Measurements from ENCODE around the gene CACNA1C. TPM values are rescaled to one million over a fixed set of nuclear protein-coding genes. Genes with fewer than 3 reads are reported as not detected.

The CACNA1C gene
- total and polyA plus RNA-seq, 2 of the 4 experiments (the other 2 are of a cell fraction), result 1.6 to 2.6 TPM

DNA sequence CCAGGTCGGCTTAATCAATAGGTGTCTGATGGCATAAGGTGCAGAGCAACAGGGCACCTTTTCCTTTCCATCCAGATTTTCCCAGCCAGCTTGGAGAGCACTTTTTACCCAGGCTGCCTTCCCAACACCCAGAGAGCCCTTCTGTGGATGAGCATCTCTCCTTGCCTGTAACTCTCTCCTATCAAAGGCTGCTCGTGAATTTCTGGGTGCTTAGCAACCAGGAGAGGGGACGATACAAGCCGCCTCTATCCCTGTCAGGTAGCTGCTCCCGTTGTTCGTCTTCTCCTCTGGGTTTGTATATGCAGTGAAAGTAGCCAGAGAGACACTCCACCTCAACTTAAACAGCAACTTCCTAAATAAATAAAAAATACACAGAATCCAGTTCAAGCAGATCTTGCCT, 124.2 kb downstream of the CACNA1C start:
- ATAC-seq (ENCODE audit: low read depth), result no peak
- Histone ChIP-seq H3K9ac (ENCODE audit: low read depth, low read length) (no peak overlapping the region), H3K9me1 (ENCODE audit: insufficient read depth, low read length) (peaks cover 19% of the 10 kb centered on the region), H2BK20ac (ENCODE audit: low read depth, low read length) (0 out of 2 replicates have a peak overlapping the region, but pooled peaks have one; percentile 12), H4K8ac (ENCODE audit: low read depth in 2 of 2, low read length in 2 of 2) (no peak overlapping the region), H3K27ac (ENCODE audit: insufficient read depth, low read length) (no peak overlapping the region), H2AK9ac (replicated peaks; ENCODE audit: low read depth, low read length, poor library complexity) (no peak overlapping the region), H3K56ac (ENCODE audit: extremely low read depth, insufficient read depth, low read length) (no peak overlapping the region), H4K20me1 (ENCODE audit: insufficient read depth, low read length) (no peaks in the 10 kb centered on the region), H3K23ac (ENCODE audit: low read depth, low read length) (no peak overlapping the region), H4K5ac (ENCODE audit: low read depth, low read length) (no peak overlapping the region), H3K4me3 (ENCODE audit: insufficient read depth, low read depth, low read length) (no peak overlapping the region), H3K4me1 (ENCODE audit: control insufficient read depth, insufficient read depth, low read length) (peaks cover 14% of the 10 kb centered on the region), H2BK15ac (ENCODE audit: low read depth, low read length) (no peak overlapping the region), H3K79me1 (ENCODE audit: low read depth in 1 of 2, low read length in 2 of 2) (peaks cover 0 to 12% of the 10 kb centered on the region in 2 experiments; a peak in 2 of 4 replicates), H4K91ac (ENCODE audit: insufficient read depth, low read depth, low read length) (no peak overlapping the region), H3K27me3 (ENCODE audit: control insufficient read depth, insufficient read depth, low read length) (no peaks in the 10 kb centered on the region), H2BK120ac (ENCODE audit: low read depth, low read length) (no peak overlapping the region), H3K18ac (ENCODE audit: low read depth, low read length) (no peak overlapping the region), H3K14ac (replicated peaks; ENCODE audit: low read depth, low read length) (no peak overlapping the region), H3K36me3 (ENCODE audit: control insufficient read depth, insufficient read depth, low read length) (no peaks in the 10 kb centered on the region), H2BK5ac (ENCODE audit: low read depth, low read length, poor library complexity, severe bottlenecking) (no peak overlapping the region), H3K4me2 (ENCODE audit: low read depth, low read length) (no peak overlapping the region), H3K4ac (ENCODE audit: low read depth, low read length) (peak overlapping the region; percentile 29; the same call in 1 of the 2 replicates), H3K9me3 (ENCODE audit: control insufficient read depth, insufficient read depth, low read length) (no peaks in the 10 kb centered on the region), H2AK5ac (ENCODE audit: low read depth, low read length) (no peak overlapping the region; the same call in 1 of the 2 replicates), H2AFZ (replicated peaks; ENCODE audit: low read length, poor library complexity) (no peak overlapping the region)
- TF ChIP-seq FOS (IDR thresholded peaks at IDR 0.05; ENCODE audit: low read depth, low read length), result no peak
- no peak for TF ChIP-seq CHD1 (IDR thresholded peaks at IDR 0.05; ENCODE audit: low read depth, low read length)
- TF ChIP-seq, protein P1, sequence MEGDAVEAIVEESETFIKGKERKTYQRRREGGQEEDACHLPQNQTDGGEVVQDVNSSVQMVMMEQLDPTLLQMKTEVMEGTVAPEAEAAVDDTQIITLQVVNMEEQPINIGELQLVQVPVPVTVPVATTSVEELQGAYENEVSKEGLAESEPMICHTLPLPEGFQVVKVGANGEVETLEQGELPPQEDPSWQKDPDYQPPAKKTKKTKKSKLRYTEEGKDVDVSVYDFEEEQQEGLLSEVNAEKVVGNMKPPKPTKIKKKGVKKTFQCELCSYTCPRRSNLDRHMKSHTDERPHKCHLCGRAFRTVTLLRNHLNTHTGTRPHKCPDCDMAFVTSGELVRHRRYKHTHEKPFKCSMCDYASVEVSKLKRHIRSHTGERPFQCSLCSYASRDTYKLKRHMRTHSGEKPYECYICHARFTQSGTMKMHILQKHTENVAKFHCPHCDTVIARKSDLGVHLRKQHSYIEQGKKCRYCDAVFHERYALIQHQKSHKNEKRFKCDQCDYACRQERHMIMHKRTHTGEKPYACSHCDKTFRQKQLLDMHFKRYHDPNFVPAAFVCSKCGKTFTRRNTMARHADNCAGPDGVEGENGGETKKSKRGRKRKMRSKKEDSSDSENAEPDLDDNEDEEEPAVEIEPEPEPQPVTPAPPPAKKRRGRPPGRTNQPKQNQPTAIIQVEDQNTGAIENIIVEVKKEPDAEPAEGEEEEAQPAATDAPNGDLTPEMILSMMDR (conservative IDR thresholded peaks at IDR 0.05; ENCODE audit: low read depth, low read length), result no peak
- TF ChIP-seq RFX5 (IDR thresholded peaks at IDR 0.05; ENCODE audit: low read depth, low read length), result no peak
- no peak for TF ChIP-seq RCOR1 (IDR thresholded peaks at IDR 0.05; ENCODE audit: insufficient replicate concordance, low read length)
- no peak for TF ChIP-seq BHLHE40 (IDR thresholded peaks at IDR 0.05; ENCODE audit: low read depth, low read length)
- POLR2A ChIA-PET (ENCODE audit: unreplicated experiment), result no interaction called here
- no CpG with 5 or more reads among the region's 6 CpGs for WGBS, 2 experiments (ENCODE audit: extremely low coverage in 2 of 2, insufficient read length in 1 of 2)
- in situ Hi-C loops (cut with MboI; ENCODE audit: low sequenced_read_pairs) (no loop called here), dilution Hi-C loops (cut with HindIII; ENCODE audit: low sequenced_read_pairs, unreplicated experiment) (no loop called here), intact Hi-C loops (cut with micrococcal nuclease) (no loop called here)
- CTCF ChIA-PET, result no interaction called here
- no TSS peak for BruUV-seq (replicated peaks)
- DNase-seq, result no peak

Data from IMR-90 (cell line).